NK-92 (cell line): ENCODE measurements around the gene HAO1.
"Not testable (repeated sequence)": the region's sequence is repeated elsewhere in the genome, so short reads cannot be mapped to it uniquely, and the experiment has no call there.

Source experiments
- DNase-seq: peaks from one replicate; lab custom pipeline; 2025; ENCODE audit not compliant: unreplicated experiment; lab: John Stamatoyannopoulos, UW

Gene HAO1

GRCh38 chr20:7940341-7940740 is at the start of gene HAO1:
HAO1 (minus strand) TSS chr20:7940458; CDS start chr20:7940422, 36 bp downstream.
- DNase-seq, result no peak

- no peak for DNase-seq
These were observed 49.1 kb upstream of the HAO1 start for GRCh38 chr20:7989379-7989778.

GRCh38 chr20:7985916-7986315 is 45.7 kb upstream of the HAO1 start:
- DNase-seq, result no peak

- DNase-seq, result no peak
These were observed 43.9 kb upstream of the HAO1 start for GRCh38 chr20:7984192-7984591.

- no peak for DNase-seq
These were observed 41.1 kb upstream of the HAO1 start for GRCh38 chr20:7981374-7981773.

GRCh38 chr20:7980332-7981046 is 40.2 kb upstream of the HAO1 start:
- DNase-seq, result no peak

- no peak for DNase-seq
These were observed 37.5 kb upstream of the HAO1 start for GRCh38 chr20:7977709-7978108.

- no peak for DNase-seq
These were observed 35.7 kb upstream of the HAO1 start for GRCh38 chr20:7975851-7976414.

- DNase-seq, result no peak
These were observed 34.7 kb upstream of the HAO1 start for GRCh38 chr20:7974785-7975435.

- no peak for DNase-seq
These were observed 31.4 kb upstream of the HAO1 start for GRCh38 chr20:7971536-7972280.

- no peak for DNase-seq
These were observed 27.1 kb upstream of the HAO1 start for GRCh38 chr20:7967199-7967844.

- DNase-seq, result no peak
These were observed 25.9 kb upstream of the HAO1 start for GRCh38 chr20:7966176-7966575.

- DNase-seq, result no peak
These were observed 19.2 kb upstream of the HAO1 start for GRCh38 chr20:7959484-7959883.

- not testable (repeated sequence) for DNase-seq
These were observed 16.3 kb upstream of the HAO1 start for GRCh38 chr20:7956561-7956960.

GRCh38 chr20:7950387-7950786 is 10.1 kb upstream of the HAO1 start:
- DNase-seq, result no peak

GRCh38 chr20:7943891-7944290 is 3.6 kb upstream of the HAO1 start:
- DNase-seq, result no peak

- no peak for DNase-seq
These were observed 595 bp downstream of the HAO1 start for GRCh38 chr20:7939663-7940062.

GRCh38 chr20:7938058-7938457 is 2.2 kb downstream of the HAO1 start:
- DNase-seq, result no peak

- no peak for DNase-seq
These were observed 2.9 kb downstream of the HAO1 start for GRCh38 chr20:7937328-7937727.

GRCh38 chr20:7935027-7935551 is 5.2 kb downstream of the HAO1 start:
- DNase-seq, result no peak

GRCh38 chr20:7933346-7933745 is 6.9 kb downstream of the HAO1 start:
- DNase-seq, result no peak
